Psoas muscle (tissue), 8 donors: ENCODE results near the gene TOR2A. TPM values are rescaled to one million over a fixed set of nuclear protein-coding genes. Genes with fewer than 3 reads are reported as not detected.

Experiments used
- ATAC-seq, 4 donors: fragments of 200-7000 bp; cut with Tn5 transposase; one replicate each; pipeline ENCODE4 v1.9.1; 2020; ENCODE audit warnings: moderate library complexity in 3 of 4, mild to moderate bottlenecking in 2 of 4
- DNase-seq, 2 donors: peaks; one replicate each; pipeline ENCODE4 v3.0.0-alpha.2; 2020
- H3K27ac ChIP-seq: fragments of 200-600 bp; one replicate; pipeline ENCODE4 v1.8.0; 2022
- H3K27me3 ChIP-seq, 3 donors: fragments of 200-600 bp in 1 of 3; one replicate each; pipeline versions ENCODE4 v1.6.1 to v1.8.0; 2013 to 2022; ENCODE audit warnings: low read length in 2 of 3, mild to moderate bottlenecking in 2 of 3, moderate library complexity in 1 of 3; ENCODE audit not compliant: insufficient read depth in 3 of 3
- H3K36me3 ChIP-seq, 2 donors: fragments of 200-600 bp in 1 of 2; one replicate each; pipeline versions ENCODE4 v1.6.1 to v1.8.0; 2013 to 2022; ENCODE audit warnings: low read depth in 1 of 2, mild to moderate bottlenecking in 1 of 2, moderate library complexity in 1 of 2; ENCODE audit not compliant: insufficient read depth in 1 of 2
- H3K4me1 ChIP-seq: fragments of 200-600 bp; one replicate; pipeline ENCODE4 v1.8.0; 2022
- H3K4me3 ChIP-seq: fragments of 200-600 bp; one replicate; pipeline ENCODE4 v1.8.0; 2022; ENCODE audit warnings: mild to moderate bottlenecking
- H3K9me3 ChIP-seq: fragments of 200-600 bp; one replicate; pipeline ENCODE4 v1.8.0; 2022
- WGBS, 3 donors: extraction: QIAGEN DNeasy Blood & Tissue Kit; methylation state at CpG; one replicate each; pipeline versions ENCODE4 v1.1.6 to v1.1.7; 2013; 5-methylcytosine and 5-hydroxymethylcytosine counted together
- intact Hi-C, 2 donors: fragments of 100-400 bp; cut with DNase I; formaldehyde crosslinking; loops; one replicate each; pipeline versions ENCODE4 v1.11.0 to v1.14.2; 2022
- polyA plus RNA-seq, 3 donors: library from polyadenylated mRNA; stranded (reverse); fragments of 200-250 nt; gene quantifications; one replicate each; pipeline ENCODE4 v1.2.3, GENCODE V29; 2013
- total RNA-seq, 4 donors: library from RNA; stranded (reverse); fragmentation: NEBNext Ultra II Directional in 2 of 4; extraction: Animal tissue kit (Norgen Biotek cat#: 25700) in 2 of 4; gene quantifications; one replicate each; pipeline versions ENCODE4 v1.2.1 to v1.2.4, GENCODE V29; 2021 to 2023
- TF ChIP-seq, protein P1 (sequence below): fragments of 200-600 bp; IDR thresholded peaks from one replicate; pipeline ENCODE4 v1.8.0; 2022; ENCODE audit warnings: antibody characterized with exemption
- donor health status: healthy with polysubstance abuse.
- donor health status: DM: no; HTN: no; CAD: no; lungs with moderate emphysema.
- donor health status: Bipolar disorder and iron deficiency.
- donor health status: healthy.
- donor health status: DM: yes; HTN: yes; CAD: no.
- donor health status: DM: no; HTN: no; CAD: no.
- donor health status: DM: no; HTN: no; CAD: no.
- donor health status: DM: yes; HTN: yes; CAD: no.

TOR2A gene
- total and polyA plus RNA-seq, 7 donors, result 2.8 to 6.9 (median 4.6) TPM

DNA sequence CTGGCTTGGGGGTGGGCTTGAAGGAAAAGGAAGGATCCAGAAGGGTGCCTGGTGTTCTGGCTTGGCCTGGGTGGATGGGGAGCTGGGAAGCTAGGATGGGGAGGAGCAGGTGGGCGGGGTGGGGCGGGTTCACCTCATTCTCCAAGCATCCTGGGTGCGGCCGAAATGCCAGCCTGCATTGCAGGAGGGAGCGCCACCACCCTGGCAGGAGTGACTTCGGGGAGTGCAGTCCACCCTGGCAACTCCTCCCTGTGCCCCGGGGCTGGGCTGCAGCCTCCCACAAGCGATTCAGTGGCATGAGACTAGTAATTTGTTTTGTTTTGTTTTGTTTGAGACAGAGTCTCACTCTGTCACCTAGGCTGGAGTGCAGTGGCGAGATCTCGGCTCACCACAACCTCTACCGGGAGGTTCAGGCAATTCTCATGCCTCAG lies 13.7 kb downstream of the TOR2A start:
- ATAC-seq (no peak), DNase-seq (no peak)
- H3K36me3 ChIP-seq, result no peaks in the 10 kb centered on the region
- TF ChIP-seq, protein P1, sequence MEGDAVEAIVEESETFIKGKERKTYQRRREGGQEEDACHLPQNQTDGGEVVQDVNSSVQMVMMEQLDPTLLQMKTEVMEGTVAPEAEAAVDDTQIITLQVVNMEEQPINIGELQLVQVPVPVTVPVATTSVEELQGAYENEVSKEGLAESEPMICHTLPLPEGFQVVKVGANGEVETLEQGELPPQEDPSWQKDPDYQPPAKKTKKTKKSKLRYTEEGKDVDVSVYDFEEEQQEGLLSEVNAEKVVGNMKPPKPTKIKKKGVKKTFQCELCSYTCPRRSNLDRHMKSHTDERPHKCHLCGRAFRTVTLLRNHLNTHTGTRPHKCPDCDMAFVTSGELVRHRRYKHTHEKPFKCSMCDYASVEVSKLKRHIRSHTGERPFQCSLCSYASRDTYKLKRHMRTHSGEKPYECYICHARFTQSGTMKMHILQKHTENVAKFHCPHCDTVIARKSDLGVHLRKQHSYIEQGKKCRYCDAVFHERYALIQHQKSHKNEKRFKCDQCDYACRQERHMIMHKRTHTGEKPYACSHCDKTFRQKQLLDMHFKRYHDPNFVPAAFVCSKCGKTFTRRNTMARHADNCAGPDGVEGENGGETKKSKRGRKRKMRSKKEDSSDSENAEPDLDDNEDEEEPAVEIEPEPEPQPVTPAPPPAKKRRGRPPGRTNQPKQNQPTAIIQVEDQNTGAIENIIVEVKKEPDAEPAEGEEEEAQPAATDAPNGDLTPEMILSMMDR, result no peak
- H3K27me3 ChIP-seq, result no peaks in the 10 kb centered on the region
- intact Hi-C loops, result no loop called here
- H3K27ac ChIP-seq, result no peak overlapping the region
- peaks cover 3% of the 10 kb centered on the region for H3K4me1 ChIP-seq
- WGBS, 3 donors, result 48 to 57% (median 48%) methylated on average over 10 to 11 of the region's 11 CpGs
- H3K4me3 ChIP-seq, result no peak overlapping the region
- no peaks in the 10 kb centered on the region for H3K9me3 ChIP-seq

DNA sequence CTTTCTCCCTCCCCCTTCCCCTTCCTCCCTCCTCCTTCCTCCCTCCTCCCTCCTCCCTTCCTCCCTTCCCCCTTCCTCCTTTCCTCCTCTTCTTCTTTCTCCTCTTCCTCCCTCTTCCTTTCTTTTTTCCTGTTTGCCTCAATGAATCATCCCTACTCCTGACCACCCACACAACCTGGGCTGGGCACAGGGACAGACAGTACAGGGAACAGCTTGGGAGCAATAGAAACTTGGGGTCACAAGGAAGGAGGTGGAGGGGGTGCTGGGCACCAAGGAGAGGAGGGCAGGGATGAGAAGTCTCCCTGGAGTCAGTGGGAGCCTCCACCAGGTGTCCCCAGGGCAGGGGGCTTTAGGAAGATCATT lies 14.2 kb downstream of the TOR2A start:
- Histone ChIP-seq H3K36me3 (no peaks in the 10 kb centered on the region), H3K27ac (no peak overlapping the region), H3K4me1 (peaks cover 8% of the 10 kb centered on the region), H3K27me3 (no peaks in the 10 kb centered on the region), H3K9me3 (no peaks in the 10 kb centered on the region), H3K4me3 (no peak overlapping the region)
- TF ChIP-seq, protein P1, result no peak
- DNase-seq, result no peak
- intact Hi-C loops, result no loop called here
- no peak for ATAC-seq

DNA sequence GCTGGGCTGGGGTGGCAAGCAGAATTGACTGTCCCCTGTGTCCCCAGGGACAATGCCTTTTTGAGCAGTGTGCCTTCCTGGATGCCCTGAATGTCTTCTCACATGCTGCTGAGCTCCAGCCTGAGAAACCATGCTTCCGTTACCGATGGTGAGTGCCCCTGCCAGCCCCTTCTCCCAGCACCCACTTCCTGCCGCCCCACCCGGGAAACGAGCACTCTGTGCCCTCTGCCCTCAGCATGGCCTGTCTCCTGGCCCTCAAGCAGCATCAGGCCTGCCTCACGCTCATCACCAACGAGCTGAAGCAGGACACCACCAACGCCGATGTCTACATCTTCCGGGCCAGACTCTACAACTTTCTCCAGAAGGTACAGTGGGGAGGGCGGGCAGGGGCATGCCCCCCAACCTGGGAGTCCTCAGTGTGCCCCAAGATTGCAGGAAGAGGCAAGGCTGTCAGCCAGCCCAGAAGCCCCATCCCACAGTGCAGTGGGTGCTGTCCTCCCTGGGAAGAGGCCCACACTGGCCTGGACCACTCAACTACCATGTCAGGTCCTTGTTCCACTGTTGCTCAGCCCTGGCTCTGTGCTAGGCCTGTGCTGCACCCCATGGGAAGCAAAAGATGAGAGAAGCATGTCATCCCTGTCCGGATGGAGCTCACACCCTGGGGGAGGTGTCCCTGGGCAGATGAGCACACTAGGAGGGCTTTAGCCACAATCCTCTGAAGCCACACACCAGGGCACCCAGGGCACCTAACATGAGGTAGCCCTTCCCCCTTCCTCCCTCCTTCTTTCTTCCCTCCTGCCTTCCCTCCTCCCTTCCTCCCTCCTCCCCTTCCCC lies 14.8 kb downstream of the TOR2A start:
- whole genome bisulfite sequencing, 3 donors, result 82 to 85% (median 83%) methylated on average over 12 of the region's 12 CpGs
- intact Hi-C loops, result no loop called here
- Histone ChIP-seq H3K27ac (no peak overlapping the region), H3K4me1 (peaks cover 8% of the 10 kb centered on the region), H3K4me3 (no peak overlapping the region), H3K27me3 (no peaks in the 10 kb centered on the region), H3K36me3 (no peaks in the 10 kb centered on the region), H3K9me3 (no peaks in the 10 kb centered on the region)
- DNase-seq (no peak), ATAC-seq (no peak)
- TF ChIP-seq, protein P1, result no peak

- DNase-seq (no peak), ATAC-seq (no peak)
- intact Hi-C loops, result loop anchor here (5.0 kb wide), 2 partner anchors 105 to 125 kb away; partner anchors contain the start of gene STXBP1 (in 1 of the 2)
- no peaks in the 10 kb centered on the region for H3K27me3 ChIP-seq
- H3K36me3 ChIP-seq, result no peaks in the 10 kb centered on the region
- TF ChIP-seq, protein P1, result no peak
- no peak overlapping the region for H3K4me3 ChIP-seq
- WGBS, 3 donors, result 71 to 76% (median 76%) methylated on average over 5 of the region's 5 CpGs
- H3K9me3 ChIP-seq, result no peaks in the 10 kb centered on the region
- H3K27ac ChIP-seq, result no peak overlapping the region
- peaks cover 15% of the 10 kb centered on the region for H3K4me1 ChIP-seq
These were observed 17.3 kb downstream of the TOR2A start for GRCh38 chr9:127717766-127718165.
